GM18526 (cell line): ENCODE results near the gene NAA20.

Experiments used
- POLR2A ChIP-seq: IDR thresholded peaks from 3 replicates; pipeline ENCODE4 v1.6.1; 2011; ENCODE audit not compliant: insufficient read length; ENCODE audit errors: extremely low read depth

Gene NAA20

GRCh38 chr20:20002101-20002998, 14.8 kb upstream of the NAA20 start:
- TF ChIP-seq POLR2A, result no peak

- TF ChIP-seq POLR2A, result no peak
These were observed 13.9 kb upstream of the NAA20 start for GRCh38 chr20:20003031-20003954.

- no peak for TF ChIP-seq POLR2A
These were observed 11.8 kb upstream of the NAA20 start for GRCh38 chr20:20005342-20005741.

- no peak for TF ChIP-seq POLR2A
These were observed 7.3 kb upstream of the NAA20 start for GRCh38 chr20:20009784-20010253.

DNA sequence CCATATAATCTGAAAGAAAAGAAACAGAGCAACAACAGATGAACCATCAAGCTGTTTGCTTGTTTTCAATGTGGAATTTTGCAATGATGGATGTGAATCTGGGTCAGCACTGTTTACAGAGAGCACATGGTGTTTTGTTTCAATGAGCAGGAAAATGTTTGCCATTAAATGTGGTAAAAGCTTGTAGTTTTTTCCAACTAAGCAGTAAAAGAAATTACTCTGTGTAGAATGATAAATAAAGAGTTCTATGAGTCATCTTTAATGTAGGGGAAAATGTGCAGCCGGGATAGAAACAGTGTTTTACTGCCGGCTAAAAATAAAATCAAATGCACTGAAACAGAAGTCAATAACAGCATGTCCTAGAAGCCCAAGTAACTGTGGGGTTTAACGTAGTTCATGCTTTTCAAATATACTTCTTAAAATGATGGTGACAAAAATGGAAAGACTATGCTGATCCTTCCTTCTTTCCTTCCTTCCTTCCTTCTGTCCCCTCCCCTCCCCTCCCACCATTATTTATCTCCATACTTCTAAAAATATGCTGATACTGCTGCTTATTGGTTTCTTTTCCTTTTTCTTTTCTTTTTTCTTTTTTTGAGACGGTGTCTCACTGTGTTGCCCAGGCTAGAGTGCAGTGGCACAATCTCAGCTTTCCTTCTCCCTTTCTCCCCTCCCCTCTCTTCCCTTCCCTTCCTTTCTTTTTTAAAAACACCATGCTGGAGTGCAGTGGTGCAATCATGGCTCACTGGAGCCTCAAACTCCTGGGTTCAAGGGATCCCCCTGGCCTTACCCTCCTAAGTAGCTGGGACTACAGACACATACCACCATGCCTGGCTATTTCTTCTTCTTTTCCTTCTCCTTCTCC, 6.3 kb upstream of the NAA20 start:
- TF ChIP-seq POLR2A, result no peak

DNA sequence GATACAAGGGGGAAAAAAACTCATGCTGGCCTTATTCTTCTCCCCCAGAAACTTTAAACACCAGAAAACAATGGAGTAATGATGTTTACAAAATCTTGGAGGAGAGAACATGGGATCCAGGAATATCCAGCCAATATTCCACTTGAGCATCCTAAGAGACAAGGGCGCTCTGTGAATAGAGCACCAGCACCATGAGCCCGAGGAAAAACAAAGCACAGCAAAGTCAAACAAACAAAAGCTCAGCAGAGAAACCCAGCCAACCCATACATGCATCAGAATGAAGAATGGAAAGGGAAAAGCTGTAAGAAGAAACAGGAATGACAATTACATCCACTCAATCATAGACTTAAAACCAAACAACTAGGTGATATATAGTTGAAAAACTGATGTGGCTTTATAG, 4.6 kb upstream of the NAA20 start:
- TF ChIP-seq POLR2A, result no peak

DNA sequence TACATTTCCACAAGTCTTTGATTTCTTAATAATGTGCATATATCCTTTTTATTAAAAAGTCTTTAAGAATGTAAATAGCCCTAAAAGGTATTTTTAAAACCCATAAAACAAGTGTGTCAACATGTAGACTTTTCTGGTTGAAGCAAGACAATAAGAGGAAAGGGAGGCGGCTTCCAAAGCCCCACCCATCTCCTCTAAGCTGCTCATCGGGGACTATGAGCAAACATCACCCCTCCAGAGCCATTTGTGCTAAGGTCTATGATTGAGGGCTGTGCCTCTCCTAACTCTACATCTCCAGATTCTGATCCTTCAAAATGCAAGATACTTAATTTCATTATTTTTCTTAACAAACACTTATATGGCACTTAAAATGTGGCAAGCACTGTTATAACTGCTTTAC, 2.5 kb upstream of the NAA20 start:
- no peak for TF ChIP-seq POLR2A

DNA sequence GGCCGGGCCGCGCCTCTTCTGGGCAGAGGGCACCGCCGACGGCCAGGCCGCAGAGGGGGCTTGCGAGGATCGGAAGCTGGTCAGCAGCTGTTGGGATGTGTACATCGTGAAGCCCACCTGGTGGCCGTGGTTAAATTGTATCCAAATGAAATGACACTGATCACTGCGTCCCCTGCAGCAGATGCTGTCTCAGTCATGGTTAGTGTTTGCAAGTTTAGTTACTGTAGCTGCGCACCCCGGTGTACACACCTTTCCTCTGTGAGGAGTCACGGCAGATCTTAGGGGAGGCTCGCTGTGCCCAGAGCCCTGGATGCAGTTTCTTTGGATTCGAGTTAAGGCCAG, 653 bp downstream of the NAA20 start:
- TF ChIP-seq POLR2A, result no peak

- TF ChIP-seq POLR2A, result no peak
These were observed 1.2 kb downstream of the NAA20 start for GRCh38 chr20:20018366-20018765.

DNA sequence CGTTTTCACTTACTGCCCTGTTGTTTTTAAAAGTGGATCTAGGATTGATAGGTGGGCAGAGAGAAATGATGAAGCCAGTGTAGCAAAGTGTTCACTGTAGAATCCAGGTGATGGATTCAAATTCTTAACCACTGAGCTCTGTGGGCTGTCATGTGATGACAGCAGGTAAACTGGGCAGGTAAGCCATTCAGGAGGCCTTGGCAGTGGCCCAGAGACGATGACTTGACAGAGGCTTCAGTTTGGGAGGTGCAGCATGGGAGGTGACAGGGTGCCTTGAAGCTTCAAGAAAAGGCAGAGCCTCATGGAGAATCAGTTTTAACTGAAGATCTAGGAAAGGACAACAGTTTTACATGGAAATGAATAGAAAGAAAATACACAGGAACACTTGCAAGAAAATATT, 2.0 kb downstream of the NAA20 start:
- no peak for TF ChIP-seq POLR2A

DNA sequence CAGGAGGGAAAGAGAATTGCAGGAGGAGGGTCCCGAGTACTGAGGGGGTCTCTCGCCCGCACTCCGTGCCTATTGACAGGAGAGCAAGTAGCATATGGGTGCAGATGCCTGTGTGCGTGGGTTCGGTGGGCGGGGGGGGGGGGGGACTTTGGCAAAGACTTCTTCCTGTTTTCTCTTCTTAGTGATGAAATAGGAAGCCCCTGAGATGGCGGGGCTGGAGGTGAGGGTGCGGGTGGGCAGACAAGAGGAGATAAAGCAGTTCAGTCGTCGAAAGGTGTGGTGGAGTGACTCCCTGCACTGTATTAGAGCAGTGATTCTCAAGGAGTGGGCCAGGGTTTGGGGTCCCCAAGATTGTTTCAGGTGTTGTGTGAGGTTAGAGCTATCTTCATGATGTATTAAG, 3.7 kb downstream of the NAA20 start:
- TF ChIP-seq POLR2A, result no peak

DNA sequence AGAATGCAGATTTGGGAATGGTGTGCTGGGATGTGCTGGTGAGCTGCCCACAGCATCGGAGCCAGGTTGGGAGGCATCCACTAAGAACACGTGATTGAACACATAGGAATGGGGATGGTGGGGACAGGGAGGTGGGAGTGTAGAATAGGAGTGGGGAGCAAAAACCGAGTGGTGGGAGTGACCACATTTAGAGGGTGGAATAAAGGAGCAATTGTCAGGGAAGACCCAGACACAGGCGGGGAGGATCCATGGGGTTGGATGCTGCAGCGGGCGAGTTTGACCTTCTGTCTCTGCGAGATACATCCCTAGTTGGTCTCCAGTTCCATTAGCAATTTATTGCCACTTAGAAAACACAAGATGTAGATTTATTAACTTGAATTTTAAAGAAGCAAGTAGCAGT, 4.7 kb downstream of the NAA20 start:
- no peak for TF ChIP-seq POLR2A

DNA sequence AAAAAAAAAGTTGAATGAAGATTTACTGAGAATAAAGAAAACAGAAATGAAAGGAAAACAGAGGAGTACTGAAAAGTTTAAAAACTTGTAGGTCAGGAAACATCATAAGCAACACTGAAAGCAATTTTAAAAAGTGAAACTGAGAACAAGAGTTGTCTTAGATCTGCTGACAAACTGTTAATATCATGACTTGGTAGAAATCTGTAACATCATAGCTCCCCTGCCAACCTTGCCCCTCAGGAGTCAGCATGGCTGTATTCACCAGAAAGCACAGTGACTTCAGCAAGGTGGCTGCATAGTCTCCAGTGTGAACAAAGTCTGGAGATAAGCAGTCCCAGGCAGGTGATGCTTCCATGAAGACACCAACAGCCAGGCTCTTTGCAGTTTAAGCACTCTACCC, 5.3 kb downstream of the NAA20 start:
- TF ChIP-seq POLR2A, result no peak

DNA sequence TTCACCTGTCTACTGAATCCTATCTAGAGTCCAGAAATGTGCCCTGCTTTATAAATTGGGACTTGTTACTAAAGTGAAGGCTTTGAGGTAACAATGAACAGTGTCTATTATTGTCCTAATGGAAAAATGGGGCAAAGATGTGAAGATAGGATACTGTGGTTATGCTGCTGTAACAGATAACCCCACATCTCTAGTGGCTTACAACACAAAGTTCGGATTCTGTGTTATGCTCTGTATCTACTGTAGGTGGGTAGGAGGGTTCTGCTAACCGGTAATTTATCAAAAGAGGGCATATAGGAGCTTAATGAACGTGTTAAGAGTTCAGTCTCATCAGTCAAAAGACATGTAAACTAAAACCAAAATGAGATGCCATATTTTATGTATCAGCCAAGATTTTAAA, 6.2 kb downstream of the NAA20 start:
- TF ChIP-seq POLR2A, result no peak

- TF ChIP-seq POLR2A, result no peak
These were observed 7.8 kb downstream of the NAA20 start for GRCh38 chr20:20024942-20025341.
